HG02763 (cell line): ENCODE results near the gene DLAT.
"Not testable (repeated sequence)": the region's sequence is repeated elsewhere in the genome, so short reads cannot be mapped to it uniquely, and the experiment has no call there.

ENCODE experiments used
- ATAC-seq: cut with Tn5 transposase; IDR thresholded peaks from one replicate; pipeline ENCODE4 v1.9.1; 2021; ENCODE audit warnings: mild to moderate bottlenecking, moderate library complexity; ENCODE audit not compliant: unreplicated experiment

DLAT gene

DNA sequence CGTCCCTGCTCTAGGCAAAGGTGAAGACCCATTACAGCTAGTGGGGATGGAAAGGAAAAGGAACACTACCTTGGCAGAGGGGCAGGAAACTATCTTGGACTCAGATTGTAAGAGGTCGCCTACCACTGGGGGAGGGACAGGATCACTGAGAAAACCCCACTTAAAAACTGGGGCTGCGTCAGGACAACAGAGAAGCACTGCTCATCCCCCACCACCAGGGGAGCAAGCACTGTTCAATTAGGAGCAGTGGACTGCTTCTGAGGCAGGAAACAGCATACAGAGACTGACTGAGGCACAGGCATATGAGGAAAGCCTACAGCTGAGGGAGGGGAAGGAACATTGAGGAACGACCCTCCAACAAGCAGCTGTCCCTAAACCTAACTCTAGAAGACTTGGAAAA, 20.8 kb upstream of the DLAT start:
- peak; percentile 82 for ATAC-seq

DNA sequence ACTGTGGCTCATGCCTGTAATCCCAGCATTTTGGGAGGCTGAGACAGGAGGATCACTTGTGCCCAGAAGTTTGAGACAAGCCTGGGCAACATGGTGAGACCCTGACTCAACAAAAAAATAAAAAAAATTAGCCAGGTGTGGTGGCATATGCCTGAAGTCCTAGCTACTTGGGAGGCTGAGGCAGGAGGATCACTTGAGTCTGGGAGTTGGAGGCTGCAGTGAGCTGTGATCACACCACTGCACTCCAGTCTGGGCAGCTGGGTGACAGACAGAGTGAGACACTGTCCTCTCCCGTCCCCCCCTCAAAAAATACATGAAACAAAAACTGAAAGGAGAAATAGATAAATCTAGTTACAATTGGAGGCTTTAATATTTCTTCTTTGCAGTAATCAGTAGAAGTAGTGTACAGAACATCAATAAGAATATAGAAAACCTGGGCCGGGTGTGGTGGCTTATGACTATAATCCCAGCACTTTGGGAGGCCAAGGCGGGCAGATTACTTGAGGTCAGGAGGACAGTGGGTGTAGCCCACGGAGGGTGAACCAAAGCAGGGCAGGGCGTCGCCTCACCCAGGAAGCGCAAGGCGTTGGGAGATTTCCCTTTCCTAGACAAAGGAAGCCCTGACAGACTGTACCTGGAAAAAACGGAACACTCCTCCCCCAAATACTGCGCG, 19.6 kb upstream of the DLAT start:
- ATAC-seq: no peak

DNA sequence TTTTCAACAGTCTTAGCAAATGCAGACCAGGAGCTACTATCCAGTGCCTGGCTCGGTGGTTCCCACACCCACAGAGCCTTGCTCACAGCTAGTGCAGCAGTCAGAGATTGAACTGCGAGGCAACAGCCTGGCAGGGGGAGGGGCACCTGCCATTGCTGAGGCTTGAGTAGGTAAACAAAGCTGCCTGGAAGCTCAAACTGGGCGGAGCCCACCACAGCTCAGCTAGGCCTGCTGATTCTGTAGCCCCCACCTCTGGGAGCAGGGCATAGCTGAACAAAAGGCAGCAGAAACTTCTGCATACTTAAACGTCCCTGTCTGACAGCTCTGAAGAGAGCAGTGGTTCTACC, 19.1 kb upstream of the DLAT start:
- ATAC-seq: not testable (repeated sequence)

DNA sequence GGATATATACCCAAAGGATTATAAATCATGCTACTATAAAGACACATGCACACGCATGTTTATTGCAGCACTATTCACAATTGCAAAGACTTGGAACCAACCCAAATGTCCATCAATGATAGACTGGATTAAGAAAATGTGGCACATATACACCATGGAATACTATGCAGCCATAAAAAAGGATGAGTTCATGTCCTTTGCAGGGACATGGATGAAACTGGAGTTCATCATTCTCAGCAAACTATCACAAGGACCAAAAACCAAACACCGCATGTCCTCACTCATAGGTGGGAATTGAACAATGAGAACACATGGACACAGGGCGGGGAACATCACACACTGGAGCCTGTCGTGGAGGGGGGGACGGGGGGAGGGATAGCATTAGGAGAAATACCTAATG, 13.8 kb upstream of the DLAT start:
- not testable (repeated sequence) for ATAC-seq

- no peak for ATAC-seq
Measured at GRCh38 chr11:112012874-112013273, 12.3 kb upstream of the DLAT start.

DNA sequence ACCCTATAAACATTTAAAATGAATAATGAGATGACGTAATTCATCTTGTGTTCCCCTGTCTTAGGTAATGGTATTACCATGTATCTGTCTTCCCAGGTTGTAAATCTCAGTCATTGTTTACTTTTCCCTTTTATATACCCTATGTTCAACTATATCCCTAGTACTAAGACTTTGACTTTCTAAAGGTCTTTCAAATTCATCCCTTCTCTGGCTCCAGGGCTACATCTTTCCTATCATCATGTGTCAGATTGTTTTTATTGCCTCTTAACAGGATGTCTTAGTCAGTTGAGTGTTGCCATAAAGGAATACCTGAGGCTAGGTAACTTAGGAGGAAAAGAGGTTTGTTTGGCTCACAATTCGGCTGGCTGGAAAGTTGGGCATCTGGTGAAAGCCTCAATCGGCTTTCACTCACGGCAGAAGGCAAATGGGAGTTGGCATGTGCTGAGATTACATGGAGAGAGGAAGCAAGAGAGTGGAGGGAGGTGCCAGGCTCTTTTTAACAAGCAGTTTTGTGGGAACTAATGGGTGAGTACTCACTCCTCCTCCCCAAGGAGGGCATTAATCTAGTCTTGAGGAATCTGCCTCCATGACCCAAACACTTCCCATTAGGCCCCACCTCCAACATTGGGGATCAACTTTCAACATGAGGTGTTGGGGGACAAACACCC, 11.6 kb upstream of the DLAT start:
- no peak for ATAC-seq

GRCh38 chr11:112016088-112016764, 9.0 kb upstream of the DLAT start:
- ATAC-seq: peak; percentile 75

GRCh38 chr11:112016765-112017376, 8.3 kb upstream of the DLAT start:
- ATAC-seq: peak; percentile 38

GRCh38 chr11:112017538-112017937, 7.7 kb upstream of the DLAT start:
- no peak for ATAC-seq

DNA sequence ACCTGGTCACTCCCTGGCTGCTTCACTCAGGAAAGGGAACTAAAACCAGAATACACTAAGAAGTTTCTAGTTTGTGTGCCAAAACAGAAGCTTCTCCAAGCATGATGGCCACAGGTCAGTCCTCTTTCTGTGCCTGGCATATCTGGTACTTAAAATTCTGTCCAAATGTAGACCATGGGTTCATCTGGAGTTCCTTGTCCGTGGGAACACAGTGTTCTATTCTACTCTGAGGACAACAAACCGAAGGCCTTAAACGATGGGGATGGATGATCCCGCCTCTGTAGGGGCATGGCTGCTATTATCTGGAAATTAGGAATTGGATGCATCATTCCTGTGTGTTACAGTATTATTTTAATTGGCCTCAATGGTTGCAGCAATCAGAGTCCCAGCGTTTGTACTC, 6.1 kb upstream of the DLAT start:
- no peak for ATAC-seq

DNA sequence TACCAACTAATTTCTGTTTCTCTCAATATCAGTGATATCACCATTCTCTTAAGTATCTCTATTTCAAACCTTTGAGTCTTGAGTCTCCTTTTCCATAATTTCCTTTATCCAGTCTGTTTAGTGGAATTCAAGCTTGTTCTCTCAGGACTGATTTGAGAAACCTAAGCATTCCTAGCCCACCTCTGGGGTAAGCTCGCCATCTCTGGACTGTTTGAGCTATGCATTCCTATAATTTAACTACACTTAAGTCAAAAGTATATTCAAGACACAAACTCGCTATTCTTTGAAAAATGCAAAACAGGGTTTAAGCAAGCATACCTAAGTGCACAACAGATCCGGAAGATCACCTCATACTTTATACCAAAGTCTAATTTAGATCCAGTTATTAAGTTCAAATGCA, 2.1 kb upstream of the DLAT start:
- ATAC-seq: no peak

- ATAC-seq: peak; percentile 27
Measured at GRCh38 chr11:112024178-112024772, 933 bp upstream of the DLAT start.

DNA sequence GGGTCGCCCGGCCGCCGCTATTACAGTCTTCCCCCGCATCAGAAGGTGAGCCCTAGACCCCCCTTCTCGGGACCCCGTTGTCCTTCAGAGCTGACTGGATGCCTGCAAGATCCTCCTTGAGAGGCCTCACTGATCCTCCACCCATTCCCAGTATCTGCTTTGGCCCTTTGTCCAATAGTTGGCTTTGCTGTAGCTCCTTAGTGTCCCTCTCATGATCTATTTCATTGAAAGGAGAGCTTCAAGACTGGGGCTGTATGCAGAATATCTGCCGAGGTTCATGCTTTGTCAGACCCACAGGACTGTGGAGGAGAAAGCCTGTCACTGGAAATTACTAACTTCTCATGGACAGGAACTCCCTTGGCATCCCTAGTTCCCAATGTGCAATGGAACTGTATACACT, 499 bp downstream of the DLAT start:
- no peak for ATAC-seq

- ATAC-seq: not testable (repeated sequence)
Measured at GRCh38 chr11:112026784-112027410, 1.7 kb downstream of the DLAT start.

DNA sequence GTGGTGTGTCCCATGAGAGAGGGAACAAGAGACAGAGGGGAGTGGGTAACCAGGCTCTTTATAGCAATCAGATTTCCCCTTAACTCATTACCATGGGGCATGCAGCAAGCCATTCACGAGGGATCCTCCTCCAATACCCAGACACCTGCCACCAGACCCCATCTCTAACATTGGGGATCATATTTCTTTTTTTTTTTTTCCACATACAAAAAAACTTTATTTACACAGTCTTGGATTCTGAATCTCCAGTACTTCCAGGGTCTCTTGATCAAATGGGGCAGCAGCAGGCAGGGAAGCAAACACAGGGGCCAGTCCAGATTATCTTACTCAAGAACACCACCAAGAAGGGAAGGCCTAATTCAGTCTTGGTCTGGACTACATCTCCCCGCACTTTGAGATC, 4.3 kb downstream of the DLAT start:
- no peak for ATAC-seq

GRCh38 chr11:112033902-112034301, 8.7 kb downstream of the DLAT start:
- no peak for ATAC-seq

- no peak for ATAC-seq
Measured at GRCh38 chr11:112037527-112037926, 12.3 kb downstream of the DLAT start.

GRCh38 chr11:112042161-112042960, 17.2 kb downstream of the DLAT start:
- ATAC-seq: no peak

DNA sequence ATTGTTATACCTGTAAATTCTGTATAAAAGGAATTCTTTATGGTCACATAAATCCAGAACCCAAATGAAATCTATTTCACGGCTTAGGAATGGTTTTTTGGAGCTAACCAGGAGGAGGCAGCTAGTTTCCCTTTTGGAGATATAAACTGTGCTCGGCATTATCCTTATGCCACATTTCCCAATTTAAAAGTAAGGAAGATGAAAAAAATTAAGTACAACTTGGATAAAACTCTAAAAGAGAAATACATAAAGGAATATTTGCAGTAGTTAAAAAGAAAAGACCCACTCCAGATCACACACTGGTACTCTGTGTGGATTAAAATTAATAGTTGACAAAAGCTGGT, 17.7 kb downstream of the DLAT start:
- no peak for ATAC-seq

DNA sequence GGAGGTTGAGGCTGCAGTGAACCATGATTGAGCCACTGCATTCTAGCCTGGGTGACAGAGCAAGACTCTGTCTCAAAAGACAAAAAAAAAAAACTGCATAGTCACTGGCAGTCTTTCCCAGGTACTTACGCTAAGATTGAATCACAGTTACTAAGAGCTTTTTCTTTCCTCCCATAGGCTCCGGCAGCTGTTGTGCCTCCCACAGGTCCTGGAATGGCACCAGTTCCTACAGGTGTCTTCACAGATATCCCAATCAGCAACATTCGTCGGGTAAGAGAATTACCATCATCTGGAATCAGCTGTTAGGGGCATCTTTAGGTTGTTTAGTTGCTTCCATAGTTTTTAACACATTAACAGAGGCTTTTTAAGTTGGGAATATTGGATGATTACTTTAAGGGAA, 19.8 kb downstream of the DLAT start:
- ATAC-seq: no peak
